ENCODE measurements around the gene CDC16.
"Not testable (repeated sequence)": the region's sequence is repeated elsewhere in the genome, so short reads cannot be mapped to it uniquely, and the experiment has no call there.

Gene CDC16

DNA sequence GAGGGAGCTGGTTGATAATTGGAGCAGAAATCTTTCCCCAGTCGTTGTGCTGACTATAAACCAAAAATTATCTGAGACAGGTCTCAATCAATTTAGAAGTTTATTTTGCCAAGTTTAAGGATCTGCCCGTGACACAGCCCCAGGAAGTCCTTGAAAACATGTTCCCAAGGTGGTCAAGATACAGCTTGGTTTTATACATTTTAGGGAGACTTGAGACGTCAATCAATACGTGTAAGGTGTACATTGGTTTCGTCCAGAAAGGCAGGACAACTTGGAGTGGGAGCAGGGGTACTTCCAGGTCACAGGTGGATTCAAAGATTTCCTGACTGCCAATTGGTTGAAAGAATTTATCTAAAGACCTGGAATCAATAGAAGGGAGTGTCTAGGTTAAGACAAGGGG lies 38.1 kb upstream of the CDC16 start:
- Histone ChIP-seq H3K79me2 (ENCODE audit: insufficient read depth, low read length) (no peaks in the 10 kb centered on the region), H3K4me3 (ENCODE audit: low read depth, low read length, poor library complexity, severe bottlenecking) (no peak overlapping the region), H3K36me3 (ENCODE audit: insufficient read depth, low read length) (no peaks in the 10 kb centered on the region), H3K4me2 (ENCODE audit: low read length) (no peak overlapping the region), H3F3A (ENCODE audit: insufficient read depth, low read length) (no peaks in the 10 kb centered on the region), H3K27me3 (ENCODE audit: insufficient read depth, low read length) (no peaks in the 10 kb centered on the region), H2AFZ (ENCODE audit: low read length) (no peak overlapping the region), H3K9me3 (ENCODE audit: low read length) (no peaks in the 10 kb centered on the region), H3K9ac (ENCODE audit: low read length) (no peak overlapping the region), H3K27ac (ENCODE audit: low read depth, low read length, poor library complexity, severe bottlenecking) (no peak overlapping the region), H3K9me2 (ENCODE audit: low read depth, low read length) (no peaks in the 10 kb centered on the region), H3K4me1 (ENCODE audit: insufficient read depth, low read length, severe bottlenecking) (no peaks in the 10 kb centered on the region), H4K20me1 (ENCODE audit: insufficient read depth, low read length) (no peaks in the 10 kb centered on the region)
- TF ChIP-seq, protein P1, sequence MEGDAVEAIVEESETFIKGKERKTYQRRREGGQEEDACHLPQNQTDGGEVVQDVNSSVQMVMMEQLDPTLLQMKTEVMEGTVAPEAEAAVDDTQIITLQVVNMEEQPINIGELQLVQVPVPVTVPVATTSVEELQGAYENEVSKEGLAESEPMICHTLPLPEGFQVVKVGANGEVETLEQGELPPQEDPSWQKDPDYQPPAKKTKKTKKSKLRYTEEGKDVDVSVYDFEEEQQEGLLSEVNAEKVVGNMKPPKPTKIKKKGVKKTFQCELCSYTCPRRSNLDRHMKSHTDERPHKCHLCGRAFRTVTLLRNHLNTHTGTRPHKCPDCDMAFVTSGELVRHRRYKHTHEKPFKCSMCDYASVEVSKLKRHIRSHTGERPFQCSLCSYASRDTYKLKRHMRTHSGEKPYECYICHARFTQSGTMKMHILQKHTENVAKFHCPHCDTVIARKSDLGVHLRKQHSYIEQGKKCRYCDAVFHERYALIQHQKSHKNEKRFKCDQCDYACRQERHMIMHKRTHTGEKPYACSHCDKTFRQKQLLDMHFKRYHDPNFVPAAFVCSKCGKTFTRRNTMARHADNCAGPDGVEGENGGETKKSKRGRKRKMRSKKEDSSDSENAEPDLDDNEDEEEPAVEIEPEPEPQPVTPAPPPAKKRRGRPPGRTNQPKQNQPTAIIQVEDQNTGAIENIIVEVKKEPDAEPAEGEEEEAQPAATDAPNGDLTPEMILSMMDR (IDR thresholded peaks at IDR 0.05; ENCODE audit: low read length): no peak
- TF ChIP-seq EZH2 (IDR thresholded peaks at IDR 0.05; ENCODE audit: borderline replicate concordance, low read length): no peak

DNA sequence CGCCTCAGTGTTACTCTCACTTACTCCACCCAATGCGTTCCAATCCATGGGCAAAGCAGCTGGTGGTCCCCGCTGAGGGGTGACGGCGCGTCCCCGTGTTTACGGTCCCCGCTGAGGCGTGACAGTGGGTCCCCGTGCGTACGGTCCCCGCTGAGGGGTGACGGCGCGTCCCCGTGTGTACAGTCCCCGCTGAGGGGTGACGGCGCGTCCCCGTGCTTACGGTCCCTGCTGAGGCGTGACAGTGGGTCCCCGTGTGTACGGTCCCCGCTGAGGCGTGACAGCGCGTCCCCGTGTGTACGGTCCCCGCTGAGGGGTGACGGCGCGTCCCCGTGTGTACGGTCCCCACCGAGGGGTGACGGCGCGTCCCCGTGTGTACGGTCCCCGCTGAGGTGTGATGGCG lies 36.1 kb upstream of the CDC16 start:
- H3K27ac ChIP-seq (ENCODE audit: low read depth, low read length, poor library complexity, severe bottlenecking): no peak overlapping the region
- H3K9ac ChIP-seq (ENCODE audit: low read length): no peak overlapping the region
- no peaks in the 10 kb centered on the region for H3K9me2 ChIP-seq (ENCODE audit: low read depth, low read length)
- H3K36me3 ChIP-seq (ENCODE audit: insufficient read depth, low read length): no peaks in the 10 kb centered on the region
- TF ChIP-seq, protein P1 (IDR thresholded peaks at IDR 0.05; ENCODE audit: low read length): no peak
- TF ChIP-seq EZH2 (IDR thresholded peaks at IDR 0.05; ENCODE audit: borderline replicate concordance, low read length): no peak
- H3K27me3 ChIP-seq (ENCODE audit: insufficient read depth, low read length): no peaks in the 10 kb centered on the region
- no peaks in the 10 kb centered on the region for H4K20me1 ChIP-seq (ENCODE audit: insufficient read depth, low read length)
- no peak overlapping the region for H3K4me2 ChIP-seq (ENCODE audit: low read length)
- H3K9me3 ChIP-seq (ENCODE audit: low read length): no peaks in the 10 kb centered on the region
- no peak overlapping the region for H3K4me3 ChIP-seq (ENCODE audit: low read depth, low read length, poor library complexity, severe bottlenecking)
- H2AFZ ChIP-seq (ENCODE audit: low read length): no peak overlapping the region
- no peaks in the 10 kb centered on the region for H3K4me1 ChIP-seq (ENCODE audit: insufficient read depth, low read length, severe bottlenecking)
- H3K79me2 ChIP-seq (ENCODE audit: insufficient read depth, low read length): no peaks in the 10 kb centered on the region
- no peaks in the 10 kb centered on the region for H3F3A ChIP-seq (ENCODE audit: insufficient read depth, low read length)

DNA sequence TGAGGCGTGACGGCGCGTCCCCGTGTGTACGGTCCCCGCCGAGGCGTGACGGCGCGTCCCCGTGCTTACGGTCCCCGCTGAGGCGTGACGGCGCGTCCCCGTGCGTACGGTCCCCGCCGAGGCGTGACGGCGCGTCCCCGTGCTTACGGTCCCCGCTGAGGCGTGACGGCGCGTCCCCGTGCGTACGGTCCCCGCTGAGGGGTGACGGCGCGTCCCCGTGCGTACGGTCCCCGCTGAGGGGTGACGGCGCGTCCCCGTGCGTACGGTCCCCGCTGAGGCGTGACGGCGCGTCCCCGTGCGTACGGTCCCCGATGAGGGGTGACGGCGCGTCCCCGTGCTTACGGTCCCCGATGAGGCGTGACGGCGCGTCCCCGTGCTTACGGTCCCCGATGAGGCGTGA lies 35.2 kb upstream of the CDC16 start:
- not testable (repeated sequence) for H3K79me2 ChIP-seq (ENCODE audit: insufficient read depth, low read length); H3K4me3 ChIP-seq (ENCODE audit: low read depth, low read length, poor library complexity, severe bottlenecking); H3K4me2 ChIP-seq (ENCODE audit: low read length); H3F3A ChIP-seq (ENCODE audit: insufficient read depth, low read length); H4K20me1 ChIP-seq (ENCODE audit: insufficient read depth, low read length); H3K36me3 ChIP-seq (ENCODE audit: insufficient read depth, low read length); H3K9ac ChIP-seq (ENCODE audit: low read length); H3K27ac ChIP-seq (ENCODE audit: low read depth, low read length, poor library complexity, severe bottlenecking); H3K27me3 ChIP-seq (ENCODE audit: insufficient read depth, low read length); H3K4me1 ChIP-seq (ENCODE audit: insufficient read depth, low read length, severe bottlenecking); H3K9me2 ChIP-seq (ENCODE audit: low read depth, low read length); H2AFZ ChIP-seq (ENCODE audit: low read length); H3K9me3 ChIP-seq (ENCODE audit: low read length)

DNA sequence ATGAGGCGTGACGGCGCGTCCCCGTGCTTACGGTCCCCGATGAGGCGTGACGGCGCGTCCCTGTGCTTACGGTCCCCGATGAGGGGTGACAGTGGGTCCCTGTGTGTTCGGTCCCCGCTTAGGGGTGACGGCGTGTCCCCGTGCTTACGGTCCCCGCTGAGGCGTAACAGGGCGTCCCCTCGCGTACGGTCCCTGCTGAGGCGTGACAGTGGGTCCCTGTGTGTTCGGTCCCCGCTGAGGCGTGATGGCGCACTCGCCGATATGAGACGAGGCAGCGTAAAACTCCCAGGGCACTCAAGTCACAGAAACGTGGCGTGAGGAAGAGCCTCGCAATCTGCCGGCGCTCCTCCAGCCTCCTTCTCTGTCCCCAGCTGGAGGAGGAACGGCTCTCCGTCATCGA lies 34.7 kb upstream of the CDC16 start:
- H3K4me3 ChIP-seq (ENCODE audit: low read depth, low read length, poor library complexity, severe bottlenecking): no peak overlapping the region
- no peaks in the 10 kb centered on the region for H3F3A ChIP-seq (ENCODE audit: insufficient read depth, low read length)
- no peaks in the 10 kb centered on the region for H3K27me3 ChIP-seq (ENCODE audit: insufficient read depth, low read length)
- H3K4me1 ChIP-seq (ENCODE audit: insufficient read depth, low read length, severe bottlenecking): no peaks in the 10 kb centered on the region
- H3K79me2 ChIP-seq (ENCODE audit: insufficient read depth, low read length): no peaks in the 10 kb centered on the region
- no peaks in the 10 kb centered on the region for H4K20me1 ChIP-seq (ENCODE audit: insufficient read depth, low read length)
- no peaks in the 10 kb centered on the region for H3K9me2 ChIP-seq (ENCODE audit: low read depth, low read length)
- no peak overlapping the region for H3K27ac ChIP-seq (ENCODE audit: low read depth, low read length, poor library complexity, severe bottlenecking)
- H3K36me3 ChIP-seq (ENCODE audit: insufficient read depth, low read length): no peaks in the 10 kb centered on the region
- H3K9ac ChIP-seq (ENCODE audit: low read length): no peak overlapping the region
- H2AFZ ChIP-seq (ENCODE audit: low read length): no peak overlapping the region
- no peaks in the 10 kb centered on the region for H3K9me3 ChIP-seq (ENCODE audit: low read length)
- TF ChIP-seq, protein P1 (IDR thresholded peaks at IDR 0.05; ENCODE audit: low read length): no peak
- TF ChIP-seq EZH2 (IDR thresholded peaks at IDR 0.05; ENCODE audit: borderline replicate concordance, low read length): no peak
- no peak overlapping the region for H3K4me2 ChIP-seq (ENCODE audit: low read length)
